HepG2 (cell line): ENCODE data around the gene PRRC2A. TPM values are rescaled to one million over a fixed set of nuclear protein-coding genes. Genes with fewer than 3 reads are reported as not detected.

Source experiments
- ARHGAP35 ChIP-seq: sonication (generic); formaldehyde crosslinking; IDR thresholded peaks from 2 replicates; pipeline ENCODE4 v1.9.0; 2022; ENCODE audit warnings: mild to moderate bottlenecking, inconsistent platforms, moderate library complexity, missing genetic modification reagents, borderline replicate concordance
- ATF1 ChIP-seq: IDR thresholded peaks from 2 replicates; pipeline ENCODE4 v1.6.1; 2016; ENCODE audit warnings: mild to moderate bottlenecking, control low read depth
- CREB1 ChIP-seq, 2 experiments: fragments of 450-650 bp in 1 of 2; IDR thresholded peaks; 2 replicates each; pipeline ENCODE4 v1.6.1; 2016 to 2017; ENCODE audit warnings: control low read depth in 1 of 2, mild to moderate bottlenecking in 1 of 2, missing compliant biosample characterization in 1 of 2, missing genetic modification characterization in 1 of 2
- GATA4 ChIP-seq: sonication (generic); IDR thresholded peaks from 2 replicates; pipeline ENCODE4 v1.6.1; 2016; ENCODE audit warnings: antibody characterized with exemption, low read depth, borderline replicate concordance
- KMT2B ChIP-seq: IDR thresholded peaks from 2 replicates; pipeline ENCODE4 v1.6.1; 2016; ENCODE audit warnings: missing genetic modification reagents, missing compliant biosample characterization
- MTF2 ChIP-seq: sonication (generic); formaldehyde crosslinking; IDR thresholded peaks from 2 replicates; pipeline ENCODE4 v1.5.0; 2020; ENCODE audit warnings: missing genetic modification reagents, borderline replicate concordance
- NFIB ChIP-seq: sonication (generic); formaldehyde crosslinking; IDR thresholded peaks from 2 replicates; pipeline ENCODE4 v1.9.0; 2021; ENCODE audit warnings: missing genetic modification reagents, mild to moderate bottlenecking, borderline replicate concordance
- PRDM15 ChIP-seq: sonication (generic); formaldehyde crosslinking; IDR thresholded peaks from 2 replicates; pipeline ENCODE4 v1.4.0; 2020; ENCODE audit warnings: missing genetic modification reagents
- RARA ChIP-seq: IDR thresholded peaks from 2 replicates; pipeline ENCODE4 v1.6.1; 2016; ENCODE audit warnings: missing genetic modification reagents, missing compliant biosample characterization
- REL ChIP-seq: sonication (generic); formaldehyde crosslinking; conservative IDR thresholded peaks from 2 replicates; pipeline ENCODE4 v1.8.0; 2022; ENCODE audit warnings: mild to moderate bottlenecking, missing genetic modification reagents, moderate library complexity
- ZFP1 ChIP-seq: IDR thresholded peaks from 2 replicates; pipeline ENCODE4 v1.6.1; 2016
- ZNF121 ChIP-seq: sonication (generic); formaldehyde crosslinking; IDR thresholded peaks from 2 replicates; pipeline ENCODE4 v1.5.0; 2020; ENCODE audit warnings: mild to moderate bottlenecking, missing genetic modification reagents
- ZNF20 ChIP-seq: sonication (generic); formaldehyde crosslinking; IDR thresholded peaks from 2 replicates; pipeline ENCODE4 v1.4.0; 2020; ENCODE audit warnings: mild to moderate bottlenecking, moderate library complexity, missing genetic modification reagents
- ZNF207 ChIP-seq: fragments of 450-650 bp; IDR thresholded peaks from 2 replicates; pipeline ENCODE4 v1.6.1; 2016; ENCODE audit warnings: antibody characterized with exemption, borderline replicate concordance
- ZNF30 ChIP-seq: sonication (generic); formaldehyde crosslinking; IDR thresholded peaks from 2 replicates; pipeline ENCODE4 v1.5.0; 2020; ENCODE audit warnings: mild to moderate bottlenecking, missing genetic modification reagents
- ZNF335 ChIP-seq: sonication (generic); formaldehyde crosslinking; IDR thresholded peaks from 2 replicates; pipeline ENCODE4 v1.4.0; 2020; ENCODE audit warnings: missing genetic modification reagents
- ZNF350 ChIP-seq: sonication (generic); formaldehyde crosslinking; IDR thresholded peaks from 2 replicates; pipeline ENCODE4 v1.4.0; 2020; ENCODE audit warnings: mild to moderate bottlenecking, low read depth, missing genetic modification reagents, borderline replicate concordance
- ZNF564 ChIP-seq: sonication (generic); formaldehyde crosslinking; IDR thresholded peaks from 2 replicates; pipeline ENCODE4 v1.8.1; 2023; ENCODE audit warnings: mild to moderate bottlenecking, missing genetic modification reagents
- ZNF674 ChIP-seq: sonication (generic); formaldehyde crosslinking; IDR thresholded peaks from 2 replicates; pipeline ENCODE4 v1.5.0; 2020; ENCODE audit warnings: low read depth, mild to moderate bottlenecking, missing genetic modification reagents
- ZNF747 ChIP-seq: sonication (generic); formaldehyde crosslinking; IDR thresholded peaks from 2 replicates; pipeline ENCODE4 v1.8.1; 2023; ENCODE audit warnings: missing genetic modification reagents, mild to moderate bottlenecking, borderline replicate concordance
- ZNF841 ChIP-seq: sonication (generic); formaldehyde crosslinking; IDR thresholded peaks from 2 replicates; pipeline ENCODE4 v1.8.1; 2023; ENCODE audit warnings: missing genetic modification reagents, borderline replicate concordance
- polyA plus RNA-seq, 8 experiments: library from polyadenylated mRNA; depleted of rRNA in 3 of 8; stranded (reverse) in 7 of 8; unstranded in 1 of 8; fragments of >200 nt; fragmentation: Illumina TruSeq in 4 of 8; extraction: Trizol in 4 of 8; gene quantifications; 2 replicates each; pipeline versions ENCODE4 v1.2.1 to v1.2.3, GENCODE V29; 2011 to 2016; ENCODE audit warnings: low read depth in 4 of 8, missing spikeins in 1 of 8, mixed read lengths in 1 of 8; ENCODE audit not compliant: insufficient read depth in 1 of 8
- total RNA-seq, 5 experiments: library from RNA; depleted of rRNA; stranded (reverse); fragments of >200 nt; fragmentation: Illumina TruSeq; extraction: Trizol; gene quantifications; 2 replicates each; pipeline ENCODE4 v1.2.3, GENCODE V29; 2016; ENCODE audit warnings: low read depth in 1 of 5
- TF ChIP-seq, protein P1 (sequence below): sonication (generic); formaldehyde crosslinking; IDR thresholded peaks from 2 replicates; pipeline ENCODE4 v1.8.0; 2022; ENCODE audit warnings: missing genetic modification reagents, low read depth, mild to moderate bottlenecking, borderline replicate concordance
- TF ChIP-seq, protein P2 (sequence below): sonication (generic); formaldehyde crosslinking; IDR thresholded peaks from 2 replicates; pipeline ENCODE4 v1.4.0; 2020; ENCODE audit warnings: missing genetic modification reagents
- TF ChIP-seq, protein P3 (sequence below): sonication (generic); formaldehyde crosslinking; IDR thresholded peaks from 2 replicates; pipeline ENCODE4 v1.4.0; 2020; ENCODE audit warnings: missing genetic modification reagents

The PRRC2A gene
- total and polyA plus RNA-seq, 2 of the 13 experiments (the other 11 are each of a cell fraction or from before 2014, with no cell fraction given): 38.9 to 47.4 TPM

DNA sequence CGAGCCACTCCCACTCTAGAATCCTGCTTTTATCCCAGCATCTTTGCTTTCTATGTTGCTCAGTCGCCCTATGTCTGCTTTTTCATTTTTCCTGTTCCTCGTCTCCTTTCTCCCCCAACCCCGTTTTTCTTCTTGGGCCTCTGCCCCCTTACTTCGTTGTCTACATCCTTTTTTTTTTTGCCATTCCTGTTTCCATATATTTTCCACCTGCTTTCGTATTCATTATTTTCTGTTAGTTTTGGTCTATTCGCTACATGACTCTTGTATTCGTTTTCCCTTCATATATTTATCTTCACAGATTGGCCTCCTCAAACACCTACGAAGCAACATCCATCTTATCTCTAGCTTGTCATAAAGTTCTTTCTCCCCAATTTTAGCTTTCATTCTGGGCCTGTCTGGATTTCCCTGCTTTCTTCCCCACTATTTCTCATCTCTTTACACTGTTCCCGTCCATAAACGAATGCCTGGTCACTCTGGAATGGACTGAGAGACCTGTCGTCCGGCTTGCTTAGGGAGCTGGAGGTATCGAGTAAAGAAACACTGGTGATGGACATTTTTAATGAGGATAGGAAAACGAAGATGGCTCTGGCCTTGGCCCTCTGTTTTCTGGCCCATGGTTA lies 915 bp downstream of the PRRC2A start (continued):
- TF ChIP-seq ARHGAP35 (CRISPR knock-in tag) (0 out of 2 replicates have a peak, but pooled peaks have one; percentile 4), PRDM15 (CRISPR knock-in tag) (peak; percentile 33; the same call in 1 of the 2 replicates), REL (CRISPR knock-in tag) (no peak), ZNF121 (CRISPR knock-in tag) (no peak), ZNF564 (CRISPR knock-in tag) (no peak), ZNF350 (no peak), ZNF30 (CRISPR knock-in tag) (no peak), KMT2B (CRISPR knock-in tag) (peak; percentile 19; the same call in 1 of the 2 replicates), GATA4 (no peak), ZNF207 (no peak), ZFP1 (no peak), CREB1 (IDR thresholded peaks at IDR 0.05) (no peak), CREB1 (CRISPR knock-in tag; IDR thresholded peaks at IDR 0.05) (no peak), ZNF335 (CRISPR knock-in tag) (no peak), ZNF674 (0 out of 2 replicates have a peak, but pooled peaks have one; percentile 23), NFIB (CRISPR knock-in tag) (no peak), ZNF20 (CRISPR knock-in tag) (0 out of 2 replicates have a peak, but pooled peaks have one; percentile 2), ATF1 (CRISPR knock-in tag) (no peak), RARA (CRISPR knock-in tag) (no peak), ZNF747 (CRISPR knock-in tag) (peak; percentile 5; the same call in 1 of the 2 replicates), MTF2 (0 out of 2 replicates have a peak, but pooled peaks have one; percentile 4), ZNF841 (no peak)
- TF ChIP-seq, protein P1, sequence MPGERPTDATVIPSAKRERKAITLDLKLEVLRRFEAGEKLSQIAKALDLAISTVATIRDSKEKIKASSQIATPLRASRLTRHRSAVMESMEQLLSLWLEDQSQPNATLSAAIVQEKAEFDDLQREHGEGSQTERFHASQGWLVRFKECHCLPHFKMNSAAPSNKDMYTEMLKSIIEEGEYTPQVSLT (CRISPR knock-in tag): 0 out of 2 replicates have a peak, but pooled peaks have one; percentile 16
- TF ChIP-seq, protein P2, sequence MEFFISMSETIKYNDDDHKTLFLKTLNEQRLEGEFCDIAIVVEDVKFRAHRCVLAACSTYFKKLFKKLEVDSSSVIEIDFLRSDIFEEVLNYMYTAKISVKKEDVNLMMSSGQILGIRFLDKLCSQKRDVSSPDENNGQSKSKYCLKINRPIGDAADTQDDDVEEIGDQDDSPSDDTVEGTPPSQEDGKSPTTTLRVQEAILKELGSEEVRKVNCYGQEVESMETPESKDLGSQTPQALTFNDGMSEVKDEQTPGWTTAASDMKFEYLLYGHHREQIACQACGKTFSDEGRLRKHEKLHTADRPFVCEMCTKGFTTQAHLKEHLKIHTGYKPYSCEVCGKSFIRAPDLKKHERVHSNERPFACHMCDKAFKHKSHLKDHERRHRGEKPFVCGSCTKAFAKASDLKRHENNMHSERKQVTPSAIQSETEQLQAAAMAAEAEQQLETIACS (CRISPR knock-in tag): peak; percentile 47; the same call in 1 of the 2 replicates
- TF ChIP-seq, protein P3, sequence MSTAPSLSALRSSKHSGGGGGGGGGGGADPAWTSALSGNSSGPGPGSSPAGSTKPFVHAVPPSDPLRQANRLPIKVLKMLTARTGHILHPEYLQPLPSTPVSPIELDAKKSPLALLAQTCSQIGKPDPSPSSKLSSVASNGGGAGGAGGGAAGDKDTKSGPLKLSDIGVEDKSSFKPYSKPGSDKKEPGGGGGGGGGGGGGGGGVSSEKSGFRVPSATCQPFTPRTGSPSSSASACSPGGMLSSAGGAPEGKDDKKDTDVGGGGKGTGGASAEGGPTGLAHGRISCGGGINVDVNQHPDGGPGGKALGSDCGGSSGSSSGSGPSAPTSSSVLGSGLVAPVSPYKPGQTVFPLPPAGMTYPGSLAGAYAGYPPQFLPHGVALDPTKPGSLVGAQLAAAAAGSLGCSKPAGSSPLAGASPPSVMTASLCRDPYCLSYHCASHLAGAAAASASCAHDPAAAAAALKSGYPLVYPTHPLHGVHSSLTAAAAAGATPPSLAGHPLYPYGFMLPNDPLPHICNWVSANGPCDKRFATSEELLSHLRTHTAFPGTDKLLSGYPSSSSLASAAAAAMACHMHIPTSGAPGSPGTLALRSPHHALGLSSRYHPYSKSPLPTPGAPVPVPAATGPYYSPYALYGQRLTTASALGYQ: 0 out of 2 replicates have a peak, but pooled peaks have one; percentile 28
